Smooth muscle cell (in vitro differentiated cells): ENCODE measurements around the gene NIN. TPM values are rescaled to one million over a fixed set of nuclear protein-coding genes. Genes with fewer than 3 reads are reported as not detected.
A peak's percentile ranks its signal among the peaks of the same experiment; 100 is the strongest.

Source experiments
- DNase-seq: peaks from one replicate; lab custom pipeline; 2025; ENCODE audit not compliant: unreplicated experiment; lab: John Stamatoyannopoulos, UW
- H2AFZ ChIP-seq: fragments of 200-600 bp; sonication (generic); 2 replicates; pipeline ENCODE4 v1.6.0; 2016; ENCODE audit warnings: antibody characterized with exemption, low read depth, mild to moderate bottlenecking
- H3F3A ChIP-seq: fragments of 200-600 bp; sonication (generic); 2 replicates; pipeline ENCODE4 v1.6.0; 2017; ENCODE audit warnings: antibody characterized with exemption, low read depth
- H3K27ac ChIP-seq: fragments of 200-600 bp; sonication (generic); 2 replicates; pipeline ENCODE4 v1.5.1; 2016; ENCODE audit warnings: low read depth, mild to moderate bottlenecking
- H3K27me3 ChIP-seq: fragments of 200-600 bp; sonication (generic); 2 replicates; pipeline ENCODE4 v1.6.1; 2016; ENCODE audit warnings: low read depth, mild to moderate bottlenecking
- H3K36me3 ChIP-seq: fragments of 200-600 bp; sonication (generic); 2 replicates; pipeline ENCODE4 v1.5.1; 2016; ENCODE audit warnings: low read depth
- H3K4me1 ChIP-seq: fragments of 200-600 bp; sonication (generic); 2 replicates; pipeline ENCODE4 v1.5.1; 2016; ENCODE audit warnings: low read depth
- H3K4me2 ChIP-seq: fragments of 200-600 bp; sonication (generic); 2 replicates; pipeline ENCODE4 v1.6.0; 2016; ENCODE audit warnings: mild to moderate bottlenecking
- H3K4me3 ChIP-seq: fragments of 200-600 bp; sonication (generic); 2 replicates; pipeline ENCODE4 v1.5.1; 2016; ENCODE audit warnings: mild to moderate bottlenecking
- H3K79me2 ChIP-seq: fragments of 200-600 bp; sonication (generic); 2 replicates; pipeline ENCODE4 v1.6.0; 2016; ENCODE audit warnings: low read depth, mild to moderate bottlenecking
- H3K9ac ChIP-seq: fragments of 200-600 bp; sonication (generic); 2 replicates; pipeline ENCODE4 v1.6.0; 2016; ENCODE audit warnings: low read depth
- H3K9me3 ChIP-seq: fragments of 200-600 bp; sonication (generic); replicated peaks from 2 replicates; pipeline ENCODE4 v1.5.1; 2016; ENCODE audit warnings: low read depth
- H4K20me1 ChIP-seq: fragments of 200-600 bp; sonication (generic); 2 replicates; pipeline ENCODE4 v1.6.0; 2016; ENCODE audit warnings: low read depth
- CTCF ChIP-seq: fragments of 200-600 bp; sonication (generic); IDR thresholded peaks from 2 replicates; pipeline ENCODE4 v1.5.1; 2017; ENCODE audit warnings: borderline replicate concordance, mild to moderate bottlenecking, antibody characterized with exemption; ENCODE audit not compliant: insufficient read depth, poor library complexity, severe bottlenecking
- WGBS: methylation state at CpG from one replicate; pipeline ENCODE4 v1.1.7; 2016; ENCODE audit warnings: low lambda C conversion rate; 5-methylcytosine and 5-hydroxymethylcytosine counted together
- polyA plus RNA-seq: library from polyadenylated mRNA; unstranded; fragments of >200 nt; fragmentation: Nextera tagmentation; extraction: Ambion mirVana; gene quantifications from 2 replicates; pipeline ENCODE4 v1.2.1, GENCODE V29; 2016
- total RNA-seq: library from RNA; depleted of rRNA; stranded (reverse); fragments of >200 nt; gene quantifications from 2 replicates; pipeline ENCODE4 v1.2.3, GENCODE V29; 2014

Gene NIN
- total and polyA plus RNA-seq, 2 experiments from 2014 or later, result 7.5 to 14.9 TPM

GRCh38 chr14:50828721-50829488 is 2.1 kb downstream of the NIN start:
- no peak for TF ChIP-seq CTCF
- WGBS, result 62% methylated on average over 10 of the region's 10 CpGs
- H2AFZ ChIP-seq, result no peak overlapping the region

GRCh38 chr14:50826681-50827080 is 4.3 kb downstream of the NIN start:
- DNase-seq, result no peak
- Histone ChIP-seq H3K27me3 (no peaks in the 10 kb centered on the region), H3K27ac (no peak overlapping the region), H3K36me3 (no peaks in the 10 kb centered on the region), H3K4me2 (no peak overlapping the region), H3K9ac (no peak overlapping the region), H2AFZ (no peak overlapping the region), H4K20me1 (peaks cover 84% of the 10 kb centered on the region), H3K79me2 (peaks cover 53% of the 10 kb centered on the region), H3K9me3 (no peaks in the 10 kb centered on the region), H3F3A (peaks cover 9% of the 10 kb centered on the region), H3K4me3 (no peak overlapping the region), H3K4me1 (peaks cover 26% of the 10 kb centered on the region)
- WGBS, result 95% methylated on average over 8 of the region's 8 CpGs
- TF ChIP-seq CTCF, result no peak

More at GRCh38 chr14:50828721-50829488, 2.1 kb downstream of the NIN start:
- Histone ChIP-seq H3K27ac (no peak overlapping the region), H3K9ac (no peak overlapping the region), H3K4me1 (peaks cover 25% of the 10 kb centered on the region), H3K27me3 (no peaks in the 10 kb centered on the region), H3K4me3 (peak overlapping the region; percentile 90), H3K4me2 (peak overlapping the region; percentile 89), H4K20me1 (peaks cover 62% of the 10 kb centered on the region), H3F3A (peaks cover 8% of the 10 kb centered on the region), H3K36me3 (no peaks in the 10 kb centered on the region), H3K79me2 (peaks cover 51% of the 10 kb centered on the region), H3K9me3 (no peaks in the 10 kb centered on the region)
- DNase-seq, result no peak

DNA sequence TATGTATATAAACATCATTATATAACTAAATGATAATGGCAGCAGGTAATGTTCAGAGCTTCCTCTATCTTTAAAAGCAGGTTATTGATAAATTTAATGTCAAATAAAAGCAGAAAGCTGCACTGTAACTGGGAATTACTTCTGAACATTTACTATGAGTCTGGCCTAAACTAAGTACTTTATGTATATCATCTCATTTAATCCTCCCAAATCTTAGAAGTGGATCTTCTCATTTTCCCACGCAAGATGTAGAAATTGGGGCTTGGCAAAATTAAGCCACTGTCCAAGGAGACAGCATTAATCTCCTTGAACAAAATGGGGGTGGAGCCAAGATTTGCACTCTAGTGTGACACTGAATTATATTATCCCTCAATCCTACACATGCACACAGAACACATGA is 5.7 kb downstream of the NIN start:
- Histone ChIP-seq H3K27ac (no peak overlapping the region), H2AFZ (no peak overlapping the region), H3K36me3 (no peaks in the 10 kb centered on the region), H3K27me3 (no peaks in the 10 kb centered on the region), H3K9ac (no peak overlapping the region), H3K4me1 (peaks cover 26% of the 10 kb centered on the region), H3K4me3 (no peak overlapping the region), H3K79me2 (peaks cover 61% of the 10 kb centered on the region), H3K9me3 (no peaks in the 10 kb centered on the region), H4K20me1 (peaks cover 90% of the 10 kb centered on the region), H3K4me2 (no peak overlapping the region), H3F3A (peaks cover 4% of the 10 kb centered on the region)
- WGBS, result 100% methylated on average over 1 of the region's 1 CpG
- no peak for TF ChIP-seq CTCF
- no peak for DNase-seq
